ENCODE data around the gene DLGAP3. TPM values are rescaled to one million over a fixed set of nuclear protein-coding genes. Genes with fewer than 3 reads are reported as not detected.

DLGAP3 gene
- total and polyA plus RNA-seq, 2 of the 13 experiments (the other 11 are each of a cell fraction or from before 2014, with no cell fraction given) = 0.03 to 0.04 TPM

GRCh38 chr1:34924759-34925555 is 4.5 kb downstream of the DLGAP3 start (continued):
- peak; percentile 97 for TF ChIP-seq RNF219 (CRISPR knock-in tag; IDR thresholded peaks at IDR 0.05)
- peak; percentile 83; the same call in 1 of the 2 replicates for TF ChIP-seq TERF1 (CRISPR knock-in tag; IDR thresholded peaks at IDR 0.05)
- TF ChIP-seq ZBTB7A (CRISPR knock-in tag; IDR thresholded peaks at IDR 0.05) = peak; percentile 79; the same call in 1 of the 2 replicates
- no peak for TF ChIP-seq CEBPB (IDR thresholded peaks at IDR 0.05; ENCODE audit: borderline replicate concordance, low read depth, low read length)
- TF ChIP-seq ZNF776 (CRISPR knock-in tag; IDR thresholded peaks at IDR 0.05) = peak; percentile 68; the same call in 1 of the 2 replicates
- TF ChIP-seq ATF2 (CRISPR knock-in tag; IDR thresholded peaks at IDR 0.05) = peak; percentile 96
- peak; percentile 99 for TF ChIP-seq FOXO4 (CRISPR knock-in tag; conservative IDR thresholded peaks at IDR 0.05)
- peak; percentile 97; the same call in 1 of the 2 replicates for TF ChIP-seq ZNF101 (CRISPR knock-in tag; IDR thresholded peaks at IDR 0.05; ENCODE audit: borderline replicate concordance, low read depth)
- TF ChIP-seq CREM (IDR thresholded peaks at IDR 0.05) = no peak
- TF ChIP-seq CREM (CRISPR knock-in tag; IDR thresholded peaks at IDR 0.05) = peak; percentile 64
- TF ChIP-seq MLLT10 (CRISPR knock-in tag; IDR thresholded peaks at IDR 0.05) = no peak
- TF ChIP-seq MAF1 (CRISPR knock-in tag; IDR thresholded peaks at IDR 0.05; ENCODE audit: borderline replicate concordance) = peak; percentile 97
- no peak for TF ChIP-seq FOXA1 (IDR thresholded peaks at IDR 0.05)
- no peak for TF ChIP-seq FOXA1 (CRISPR knock-in tag; IDR thresholded peaks at IDR 0.05)
- peak; percentile 76; the same call in 1 of the 2 replicates for TF ChIP-seq DRAP1 (CRISPR knock-in tag; IDR thresholded peaks at IDR 0.05)
- TF ChIP-seq ZNF670 (CRISPR knock-in tag; IDR thresholded peaks at IDR 0.05; ENCODE audit: borderline replicate concordance) = peak; percentile 93; the same call in 1 of the 2 replicates
- TF ChIP-seq AKAP8 (CRISPR knock-in tag; IDR thresholded peaks at IDR 0.05) = peak; percentile 78; the same call in 1 of the 2 replicates
- TF ChIP-seq ZSCAN12 (CRISPR knock-in tag; IDR thresholded peaks at IDR 0.05) = peak; percentile 99
- TF ChIP-seq GABPB1 (CRISPR knock-in tag; IDR thresholded peaks at IDR 0.05) = peak; percentile 67
- TF ChIP-seq ZNF335 (CRISPR knock-in tag; IDR thresholded peaks at IDR 0.05) = peak; percentile 97
- TF ChIP-seq ZNF382 (CRISPR knock-in tag; IDR thresholded peaks at IDR 0.05; ENCODE audit: borderline replicate concordance) = no peak
- TF ChIP-seq ZNF747 (CRISPR knock-in tag; IDR thresholded peaks at IDR 0.05; ENCODE audit: borderline replicate concordance) = peak; percentile 94
- peak; percentile 93; the same call in 1 of the 2 replicates for TF ChIP-seq ZNF703 (CRISPR knock-in tag; IDR thresholded peaks at IDR 0.05; ENCODE audit: borderline replicate concordance)
- peak; percentile 93 for TF ChIP-seq ARNTL (CRISPR knock-in tag; IDR thresholded peaks at IDR 0.05)

All from HepG2 (cell line).